Measurements from ENCODE around the gene S100A7A.

GRCh38 chr1:153470707-153471106 is 54.4 kb downstream of the S100A7A start:
- TF ChIP-seq OSR1 (CRISPR knock-in tag; IDR thresholded peaks at IDR 0.05) (no peak), ARNTL (CRISPR knock-in tag; IDR thresholded peaks at IDR 0.05; ENCODE audit: borderline replicate concordance, low read depth) (no peak)

Data from SK-N-SH treated with all-trans-retinoic acid at 6 μM for 48 hours (cell line).